ENCODE measurements around the gene XRCC5. TPM values are rescaled to one million over a fixed set of nuclear protein-coding genes. Genes with fewer than 3 reads are reported as not detected.

The XRCC5 gene
- total and polyA plus RNA-seq, 2 of the 8 experiments (the other 6 are each of a cell fraction or from before 2014, with no cell fraction given) = 308 to 644 TPM

- TF ChIP-seq SIN3A (conservative IDR thresholded peaks at IDR 0.05 in 1 of 2, IDR thresholded peaks at IDR 0.05 in 1 of 2; ENCODE audit: low read depth in 1 of 2, low read length in 2 of 2) = no peak
- no peak for TF ChIP-seq SP2 (IDR thresholded peaks at IDR 0.05; ENCODE audit: low read length)
These were observed 42.9 kb upstream of the XRCC5 start (continued) for GRCh38 chr2:216066230-216066629.

Measured in H1 (cell line).